Activated naive CD8-positive, alpha-beta T cell treated with anti-CD3 and anti-CD28 coated beads, Interleukin-2, amount 50 U/mL, for 24 hours (primary cell): ENCODE data around the gene ARSG.

Source experiments
- ATAC-seq: fragments of 150-1000 bp; cut with Tn5 transposase; one replicate; pipeline ENCODE4 v1.10.0; 2021
- DNase-seq: peaks from one replicate; pipeline ENCODE4 v3.0.0; 2021
- H3K27ac Mint-ChIP-seq: one replicate; pipeline ENCODE4 v1.8.0; 2021; ENCODE audit warnings: mild to moderate bottlenecking, mixed read lengths
- H3K27me3 Mint-ChIP-seq: one replicate; pipeline ENCODE4 v1.8.0; 2021; ENCODE audit warnings: mixed read lengths
- H3K36me3 Mint-ChIP-seq: one replicate; pipeline ENCODE4 v1.8.0; 2021; ENCODE audit warnings: low read depth, mixed read lengths
- H3K4me1 Mint-ChIP-seq: one replicate; pipeline ENCODE4 v1.8.0; 2021; ENCODE audit warnings: mixed read lengths
- H3K4me3 Mint-ChIP-seq: one replicate; pipeline ENCODE4 v1.8.0; 2021; ENCODE audit warnings: mild to moderate bottlenecking, moderate library complexity, mixed read lengths
- H3K9me3 Mint-ChIP-seq: one replicate; pipeline ENCODE4 v1.8.0; 2021; ENCODE audit warnings: mixed read lengths

The ARSG gene

GRCh38 chr17:68292689-68293040 is 1.4 kb downstream of the ARSG start:
- H3K4me1 Mint-ChIP-seq: peaks cover 68% of the 10 kb centered on the region

DNA sequence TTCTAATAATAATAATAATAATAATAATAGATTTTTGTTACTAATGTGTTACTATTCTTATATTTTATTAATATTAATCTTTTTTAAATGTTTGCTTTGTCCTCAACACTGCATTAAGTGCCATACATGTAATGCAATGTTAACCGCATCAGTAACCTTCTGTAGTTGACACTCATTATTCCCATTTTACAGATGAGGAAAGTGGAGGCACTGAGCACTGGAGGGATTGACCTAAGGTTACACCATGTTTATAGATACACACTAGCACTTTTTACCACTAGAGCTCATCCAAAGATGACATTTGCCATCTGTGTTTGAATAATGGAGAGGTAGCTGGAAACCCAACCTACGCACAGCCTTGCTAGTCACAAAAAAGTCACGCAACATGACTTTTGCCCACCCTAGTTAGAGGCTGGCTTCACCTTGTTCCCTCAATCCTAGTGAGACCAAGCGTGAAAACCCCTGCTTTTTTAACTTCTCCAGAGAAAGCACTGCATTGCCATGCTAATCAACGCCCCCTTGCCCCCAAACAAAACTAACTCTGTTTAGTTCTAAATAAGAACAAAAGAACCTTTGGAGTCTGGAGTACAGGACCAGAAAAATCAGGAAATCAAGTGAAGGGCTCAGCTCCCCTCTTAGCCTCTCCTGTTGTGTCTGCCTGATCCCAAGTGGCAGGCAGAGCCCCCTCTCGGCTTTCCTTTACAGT is 2.3 kb downstream of the ARSG start:
- Mint-ChIP-seq H3K27ac (no peak overlapping the region), H3K4me3 (no peak overlapping the region), H3K4me1 (peaks cover 71% of the 10 kb centered on the region), H3K9me3 (no peaks in the 10 kb centered on the region), H3K27me3 (no peaks in the 10 kb centered on the region), H3K36me3 (no peaks in the 10 kb centered on the region)
- no peak for ATAC-seq
- no peak for DNase-seq

More at GRCh38 chr17:68292689-68293040, 1.4 kb downstream of the ARSG start:
- peak overlapping the region; percentile 79 for H3K4me3 Mint-ChIP-seq
- ATAC-seq (no peak), DNase-seq (no peak)
- no peaks in the 10 kb centered on the region for H3K9me3 Mint-ChIP-seq
- peak overlapping the region; percentile 89 for H3K27ac Mint-ChIP-seq
- peaks cover 3% of the 10 kb centered on the region for H3K36me3 Mint-ChIP-seq
- no peaks in the 10 kb centered on the region for H3K27me3 Mint-ChIP-seq

GRCh38 chr17:68294196-68294555 is 2.9 kb downstream of the ARSG start:
- no peak overlapping the region for H3K4me3 Mint-ChIP-seq

GRCh38 chr17:68294617-68295016 is 3.3 kb downstream of the ARSG start:
- Mint-ChIP-seq H3K4me3 (no peak overlapping the region), H3K4me1 (peaks cover 62% of the 10 kb centered on the region), H3K27me3 (no peaks in the 10 kb centered on the region), H3K9me3 (no peaks in the 10 kb centered on the region), H3K27ac (no peak overlapping the region), H3K36me3 (no peaks in the 10 kb centered on the region)
- ATAC-seq (no peak), DNase-seq (no peak)

More at GRCh38 chr17:68294196-68294555, 2.9 kb downstream of the ARSG start:
- Mint-ChIP-seq H3K9me3 (no peaks in the 10 kb centered on the region), H3K27me3 (no peaks in the 10 kb centered on the region), H3K4me1 (peaks cover 67% of the 10 kb centered on the region), H3K36me3 (no peaks in the 10 kb centered on the region), H3K27ac (no peak overlapping the region)
- ATAC-seq: no peak
- no peak for DNase-seq

GRCh38 chr17:68295086-68295485 is 3.8 kb downstream of the ARSG start:
- Mint-ChIP-seq H3K4me1 (peaks cover 58% of the 10 kb centered on the region), H3K9me3 (no peaks in the 10 kb centered on the region), H3K36me3 (no peaks in the 10 kb centered on the region), H3K4me3 (no peak overlapping the region), H3K27me3 (no peaks in the 10 kb centered on the region), H3K27ac (peak overlapping the region; percentile 46)
- DNase-seq (peak; percentile 34), ATAC-seq (no peak)

GRCh38 chr17:68296217-68297191 is 5.2 kb downstream of the ARSG start:
- peak; percentile 33 for DNase-seq
- Mint-ChIP-seq H3K27ac (peak overlapping the region; percentile 49), H3K27me3 (no peaks in the 10 kb centered on the region), H3K36me3 (no peaks in the 10 kb centered on the region), H3K4me3 (peak overlapping the region; percentile 48), H3K4me1 (peaks cover 53% of the 10 kb centered on the region), H3K9me3 (no peaks in the 10 kb centered on the region)
- no peak for ATAC-seq

DNA sequence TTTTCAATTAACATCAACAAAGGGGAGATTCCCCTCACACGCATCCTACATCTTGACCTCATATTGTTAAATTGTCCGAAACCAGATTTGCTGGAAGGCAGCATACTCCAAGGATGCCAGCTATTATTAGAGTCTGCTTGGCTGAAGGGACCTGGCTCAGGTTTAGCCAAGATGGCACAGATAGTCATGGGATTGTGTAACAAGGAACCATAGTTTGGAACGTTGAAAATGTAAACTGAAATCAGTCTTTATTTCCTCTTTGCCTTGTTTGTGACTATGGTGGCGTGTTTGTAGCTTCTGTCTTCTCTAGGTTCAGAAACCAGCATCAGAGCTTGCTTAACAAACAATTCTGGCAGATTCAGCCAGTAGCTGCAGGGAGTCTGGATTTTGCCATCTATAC is 5.9 kb downstream of the ARSG start:
- H3K27me3 Mint-ChIP-seq: no peaks in the 10 kb centered on the region
- DNase-seq (no peak), ATAC-seq (no peak)
- no peaks in the 10 kb centered on the region for H3K9me3 Mint-ChIP-seq
- H3K36me3 Mint-ChIP-seq: no peaks in the 10 kb centered on the region
- peaks cover 53% of the 10 kb centered on the region for H3K4me1 Mint-ChIP-seq
- H3K4me3 Mint-ChIP-seq: peak overlapping the region; percentile 48
- H3K27ac Mint-ChIP-seq: peak overlapping the region; percentile 49

DNA sequence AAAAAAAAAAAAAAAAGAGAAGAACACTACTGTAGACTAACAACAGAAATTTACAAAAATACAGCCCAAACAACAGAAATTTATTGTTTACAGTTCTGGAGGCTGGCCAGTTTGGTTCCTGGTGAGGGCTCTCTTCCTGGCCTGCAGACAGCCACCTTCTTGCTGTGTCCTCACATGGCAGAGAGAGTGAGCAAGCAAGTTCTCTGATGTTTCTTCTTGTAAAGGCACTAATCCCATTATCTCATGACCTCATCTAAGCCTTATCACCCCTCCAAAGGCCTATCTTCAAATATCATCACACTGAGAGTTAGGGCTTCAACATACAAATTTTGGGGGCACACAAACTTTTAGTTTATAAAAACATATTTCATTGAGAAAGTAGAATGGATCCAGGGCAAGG is 7.3 kb downstream of the ARSG start:
- Mint-ChIP-seq H3K27me3 (no peaks in the 10 kb centered on the region), H3K4me1 (peaks cover 41% of the 10 kb centered on the region), H3K36me3 (no peaks in the 10 kb centered on the region), H3K9me3 (no peaks in the 10 kb centered on the region), H3K27ac (no peak overlapping the region), H3K4me3 (no peak overlapping the region)
- DNase-seq (no peak), ATAC-seq (no peak)

- no peak for ATAC-seq
- Mint-ChIP-seq H3K36me3 (no peaks in the 10 kb centered on the region), H3K27ac (no peak overlapping the region)
These were observed 8.5 kb downstream of the ARSG start for GRCh38 chr17:68299817-68300216.

GRCh38 chr17:68301438-68301959 is 10.2 kb downstream of the ARSG start:
- H3K9me3 Mint-ChIP-seq: no peaks in the 10 kb centered on the region
- H3K4me3 Mint-ChIP-seq: no peak overlapping the region
- ATAC-seq: no peak
- no peak for DNase-seq
- H3K27ac Mint-ChIP-seq: no peak overlapping the region
- H3K36me3 Mint-ChIP-seq: no peaks in the 10 kb centered on the region
- peaks cover 19% of the 10 kb centered on the region for H3K4me1 Mint-ChIP-seq
- no peaks in the 10 kb centered on the region for H3K27me3 Mint-ChIP-seq

More at GRCh38 chr17:68299817-68300216, 8.5 kb downstream of the ARSG start:
- Mint-ChIP-seq H3K4me3 (no peak overlapping the region), H3K27me3 (no peaks in the 10 kb centered on the region), H3K9me3 (no peaks in the 10 kb centered on the region), H3K4me1 (peaks cover 32% of the 10 kb centered on the region)
- DNase-seq: no peak

- no peak overlapping the region for H3K27ac Mint-ChIP-seq
- peaks cover 1% of the 10 kb centered on the region for H3K36me3 Mint-ChIP-seq
- H3K4me3 Mint-ChIP-seq: no peak overlapping the region
- no peak for ATAC-seq
- no peaks in the 10 kb centered on the region for H3K27me3 Mint-ChIP-seq
- H3K9me3 Mint-ChIP-seq: no peaks in the 10 kb centered on the region
- DNase-seq: no peak
- H3K4me1 Mint-ChIP-seq: peaks cover 15% of the 10 kb centered on the region
These were observed 10.8 kb downstream of the ARSG start for GRCh38 chr17:68302066-68302564.

DNA sequence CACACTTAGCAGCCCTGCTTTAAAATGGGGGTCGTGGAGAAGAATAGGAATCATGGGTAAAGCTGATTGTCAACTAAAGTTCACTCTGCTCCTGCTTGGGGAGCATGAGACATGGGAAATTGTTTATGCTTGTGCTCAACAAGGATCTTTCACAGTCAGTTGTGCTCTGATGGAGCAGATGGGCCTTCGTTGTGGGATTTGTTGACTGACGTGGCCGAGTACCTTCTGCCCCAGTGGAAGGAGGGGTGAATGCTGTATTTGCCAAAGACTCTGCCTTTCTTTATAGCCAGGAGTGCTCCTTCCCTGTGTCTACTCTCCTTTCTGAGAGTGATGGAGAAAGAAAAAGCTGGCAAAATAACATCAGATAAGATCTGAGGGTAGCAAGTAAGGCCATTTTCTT is 11.4 kb downstream of the ARSG start:
- H3K4me3 Mint-ChIP-seq: no peak overlapping the region
- H3K27me3 Mint-ChIP-seq: no peaks in the 10 kb centered on the region
- no peaks in the 10 kb centered on the region for H3K9me3 Mint-ChIP-seq
- H3K27ac Mint-ChIP-seq: no peak overlapping the region
- peaks cover 16% of the 10 kb centered on the region for H3K4me1 Mint-ChIP-seq
- ATAC-seq (no peak), DNase-seq (no peak)
- peaks cover 2% of the 10 kb centered on the region for H3K36me3 Mint-ChIP-seq

DNA sequence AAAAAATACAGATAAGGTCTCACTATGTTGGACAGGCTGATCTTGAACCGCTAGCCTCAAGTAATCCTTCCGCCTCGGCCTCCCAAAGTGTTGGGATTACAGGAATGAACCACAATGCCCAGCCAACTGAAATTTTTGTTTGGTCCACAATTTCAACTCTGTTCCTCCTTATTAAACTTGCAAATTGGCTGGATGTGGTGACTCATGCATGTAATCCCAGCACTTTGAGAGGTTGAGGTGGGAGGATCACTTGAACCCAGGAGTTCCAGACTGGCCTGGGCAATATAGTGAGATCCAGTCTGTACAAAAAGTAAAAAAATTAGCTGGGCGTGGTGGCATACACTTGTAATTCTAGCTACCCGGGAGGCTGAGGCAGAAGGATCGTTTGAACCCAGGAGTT is 13.4 kb downstream of the ARSG start:
- H3K36me3 Mint-ChIP-seq: peaks cover 7% of the 10 kb centered on the region
- ATAC-seq (no peak), DNase-seq (no peak)
- H3K4me1 Mint-ChIP-seq: peaks cover 8% of the 10 kb centered on the region
- no peak overlapping the region for H3K27ac Mint-ChIP-seq
- H3K4me3 Mint-ChIP-seq: no peak overlapping the region
- H3K9me3 Mint-ChIP-seq: no peaks in the 10 kb centered on the region
- no peaks in the 10 kb centered on the region for H3K27me3 Mint-ChIP-seq

- Mint-ChIP-seq H3K9me3 (no peaks in the 10 kb centered on the region), H3K4me3 (no peak overlapping the region), H3K27ac (no peak overlapping the region), H3K4me1 (peaks cover 12% of the 10 kb centered on the region), H3K36me3 (peaks cover 7% of the 10 kb centered on the region), H3K27me3 (no peaks in the 10 kb centered on the region)
- ATAC-seq (no peak), DNase-seq (no peak)
These were observed 13.8 kb downstream of the ARSG start for GRCh38 chr17:68305142-68305541.

DNA sequence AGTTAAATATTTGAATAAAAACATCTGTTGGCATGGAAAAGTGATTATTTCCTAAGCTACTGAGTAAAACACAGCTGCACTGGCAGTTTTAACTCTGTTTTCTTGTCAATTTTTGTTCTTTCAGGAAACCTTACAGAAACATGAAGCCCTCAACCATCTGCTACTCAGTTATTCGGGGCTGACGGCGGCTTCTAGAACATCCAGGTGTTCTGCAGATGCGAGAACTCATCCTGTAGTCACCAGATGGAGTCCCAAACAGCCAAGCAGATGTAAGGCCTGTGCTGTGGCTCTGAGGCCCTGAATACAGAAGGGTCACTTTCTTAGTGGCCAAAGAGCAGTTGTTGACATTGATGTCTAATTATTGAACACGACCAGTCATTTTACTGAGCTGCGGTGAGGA is 15.5 kb downstream of the ARSG start:
- Mint-ChIP-seq H3K27ac (no peak overlapping the region), H3K36me3 (peaks cover 7% of the 10 kb centered on the region), H3K9me3 (no peaks in the 10 kb centered on the region), H3K4me1 (peaks cover 27% of the 10 kb centered on the region), H3K4me3 (no peak overlapping the region), H3K27me3 (no peaks in the 10 kb centered on the region)
- no peak for ATAC-seq
- DNase-seq: no peak
